H1 (cell line): ENCODE data around the gene MED10.

Experiments
- CHD1 ChIP-seq: IDR thresholded peaks from 2 replicates; pipeline ENCODE4 v1.6.1; 2012; ENCODE audit warnings: low read depth, low read length, improper control_type of control experiment
- EZH2 ChIP-seq: fragments of 200-600 bp; sonication (generic); IDR thresholded peaks from 2 replicates; pipeline ENCODE4 v1.7.1; 2012; ENCODE audit warnings: low read depth, mild to moderate bottlenecking, moderate library complexity, low read length, inconsistent platforms; ENCODE audit not compliant: severe bottlenecking
- GABPA ChIP-seq: IDR thresholded peaks from 2 replicates; pipeline ENCODE4 v1.6.1; 2011; ENCODE audit warnings: mild to moderate bottlenecking, low read length, moderate library complexity, borderline replicate concordance; ENCODE audit not compliant: insufficient read depth
- POLR2AphosphoS5 ChIP-seq: IDR thresholded peaks from 2 replicates; pipeline ENCODE4 v1.6.1; 2011; ENCODE audit warnings: low read depth, low read length
- SRF ChIP-seq: IDR thresholded peaks from 2 replicates; pipeline ENCODE4 v1.6.1; 2011; ENCODE audit warnings: mild to moderate bottlenecking, low read depth, low read length, moderate library complexity
- YY1 ChIP-seq: IDR thresholded peaks from 2 replicates; pipeline ENCODE4 v1.6.1; 2011; ENCODE audit warnings: low read depth, mild to moderate bottlenecking, low read length

- TF ChIP-seq POLR2AphosphoS5 (no peak), CHD1 (no peak), YY1 (no peak), GABPA (no peak), SRF (no peak), EZH2 (no peak)
These were observed 40.4 kb upstream of the MED10 start for GRCh38 chr5:6418679-6419276.
